HEK293 (cell line): ENCODE results near the gene MARVELD3.
"Not testable (repeated sequence)": the region's sequence is repeated elsewhere in the genome, so short reads cannot be mapped to it uniquely, and the experiment has no call there.

Experiments used
- CTCF ChIA-PET: fragments of 350-600 bp; formaldehyde crosslinking; extraction: SDS; loops from one replicate; lab custom pipeline; 2021; ENCODE audit warnings: antibody characterized with exemption; lab: Yijun Ruan, JAX
- POLR2A ChIA-PET: fragments of 300-600 bp; formaldehyde crosslinking; extraction: SDS; loops from one replicate; lab custom pipeline; 2020; ENCODE audit warnings: antibody characterized with exemption, inconsistent platforms; lab: Yijun Ruan, JAX
- H3K27ac ChIP-seq: fragments of 200-500 bp; sonication (Bioruptor generic); 2 replicates; pipeline ENCODE4 v1.5.1; 2014; ENCODE audit warnings: low read depth, low read length, control low read depth, inconsistent platforms; ENCODE audit errors: extremely low read depth
- H3K36me3 ChIP-seq, 2 experiments: fragments of 200-500 bp in 1 of 2; sonication (Bioruptor generic) in 1 of 2; 1 replicate in 1 of 2; 2 replicates in 1 of 2; pipeline ENCODE4 v1.5.1; 2014 to 2017; ENCODE audit warnings: inconsistent platforms in 2 of 2, low read length in 2 of 2; ENCODE audit not compliant: control insufficient read depth in 2 of 2, insufficient read depth in 1 of 2
- H3K4me1 ChIP-seq: fragments of 200-500 bp; sonication (Bioruptor generic); 2 replicates; pipeline ENCODE4 v1.5.1; 2014; ENCODE audit warnings: mild to moderate bottlenecking, low read length, inconsistent platforms; ENCODE audit not compliant: control insufficient read depth, insufficient read depth
- H3K4me3 ChIP-seq: 2 replicates; pipeline ENCODE4 v1.5.1; 2011; ENCODE audit warnings: low read depth, mild to moderate bottlenecking, control low read depth, low read length, moderate library complexity
- H3K9me3 ChIP-seq: fragments of 200-500 bp; sonication (Bioruptor generic); 2 replicates; pipeline ENCODE4 v1.5.1; 2014; ENCODE audit warnings: low read depth, low read length, inconsistent platforms; ENCODE audit not compliant: control insufficient read depth, insufficient read depth
- GLI4 ChIP-seq: fragments of 450-650 bp; formaldehyde crosslinking; IDR thresholded peaks from 2 replicates; pipeline ENCODE4 v1.5.1; 2016; ENCODE audit warnings: missing biosample characterization, missing genetic modification characterization
- HOXD13 ChIP-seq: sonication (generic); formaldehyde crosslinking; IDR thresholded peaks from 2 replicates; pipeline ENCODE4 v1.8.0; 2022; ENCODE audit warnings: missing genetic modification reagents, borderline replicate concordance
- SALL2 ChIP-seq: fragments of 450-650 bp; formaldehyde crosslinking; IDR thresholded peaks from 2 replicates; pipeline ENCODE4 v1.5.0; 2017; ENCODE audit warnings: missing biosample characterization, mild to moderate bottlenecking, missing genetic modification characterization, borderline replicate concordance
- ZNF155 ChIP-seq: fragments of 450-650 bp; formaldehyde crosslinking; IDR thresholded peaks from 2 replicates; pipeline ENCODE4 v1.5.1; 2016; ENCODE audit warnings: missing biosample characterization, missing genetic modification characterization
- ZNF169 ChIP-seq: fragments of 450-650 bp; formaldehyde crosslinking; IDR thresholded peaks from 2 replicates; pipeline ENCODE4 v1.5.1; 2016; ENCODE audit warnings: missing biosample characterization, missing genetic modification characterization
- ZNF175 ChIP-seq: fragments of 450-650 bp; formaldehyde crosslinking; IDR thresholded peaks from 2 replicates; pipeline ENCODE4 v1.5.1; 2016; ENCODE audit warnings: missing biosample characterization, missing genetic modification characterization
- ZNF221 ChIP-seq: fragments of 450-650 bp; formaldehyde crosslinking; IDR thresholded peaks from 2 replicates; pipeline ENCODE4 v1.5.1; 2017; ENCODE audit warnings: missing biosample characterization, missing genetic modification characterization, borderline replicate concordance
- ZNF274 ChIP-seq, 2 experiments: fragments of 200-500 bp in 1 of 2; fragments of 450-650 bp in 1 of 2; sonication (Bioruptor generic) in 1 of 2; formaldehyde crosslinking in 1 of 2; IDR thresholded peaks; 2 replicates each; pipeline versions ENCODE4 v1.5.1 to v1.6.1; 2014 to 2016; ENCODE audit warnings: borderline replicate concordance in 1 of 2, inconsistent platforms in 1 of 2, low read length in 1 of 2, missing biosample characterization in 1 of 2, missing genetic modification characterization in 1 of 2
- ZNF366 ChIP-seq: fragments of 450-650 bp; formaldehyde crosslinking; conservative IDR thresholded peaks from 2 replicates; pipeline ENCODE4 v1.5.1; 2016; ENCODE audit warnings: missing biosample characterization, missing genetic modification characterization
- ZNF48 ChIP-seq: fragments of 450-650 bp; formaldehyde crosslinking; IDR thresholded peaks from 2 replicates; pipeline ENCODE4 v1.5.1; 2016; ENCODE audit warnings: missing biosample characterization, missing genetic modification characterization
- ZNF501 ChIP-seq: fragments of 450-650 bp; formaldehyde crosslinking; IDR thresholded peaks from 2 replicates; pipeline ENCODE4 v1.5.1; 2016; ENCODE audit warnings: missing biosample characterization, missing genetic modification characterization
- ZNF510 ChIP-seq: fragments of 450-650 bp; formaldehyde crosslinking; IDR thresholded peaks from 2 replicates; pipeline ENCODE4 v1.5.1; 2018; ENCODE audit warnings: mild to moderate bottlenecking, missing genetic modification characterization, missing biosample characterization; ENCODE audit not compliant: insufficient replicate concordance
- ZNF548 ChIP-seq: fragments of 450-650 bp; formaldehyde crosslinking; IDR thresholded peaks from 2 replicates; pipeline ENCODE4 v1.5.1; 2016; ENCODE audit warnings: missing biosample characterization, missing genetic modification characterization
- ZNF560 ChIP-seq: fragments of 450-650 bp; formaldehyde crosslinking; IDR thresholded peaks from 2 replicates; pipeline ENCODE4 v1.5.1; 2017; ENCODE audit warnings: missing biosample characterization, missing genetic modification characterization, borderline replicate concordance
- ZNF623 ChIP-seq: fragments of 450-650 bp; formaldehyde crosslinking; IDR thresholded peaks from 2 replicates; pipeline ENCODE4 v1.5.1; 2016; ENCODE audit warnings: missing biosample characterization, missing genetic modification characterization
- ZNF747 ChIP-seq: fragments of 450-650 bp; formaldehyde crosslinking; IDR thresholded peaks from 2 replicates; pipeline ENCODE4 v1.5.1; 2016; ENCODE audit warnings: missing biosample characterization, missing genetic modification characterization
- ZXDB ChIP-seq: fragments of 450-650 bp; formaldehyde crosslinking; IDR thresholded peaks from 2 replicates; pipeline ENCODE4 v1.5.1; 2016; ENCODE audit warnings: missing biosample characterization, missing genetic modification characterization
- TF ChIP-seq, protein P1 (sequence below): fragments of 450-650 bp; formaldehyde crosslinking; IDR thresholded peaks from 2 replicates; pipeline ENCODE4 v1.5.1; 2017; ENCODE audit warnings: missing biosample characterization, missing genetic modification characterization
- TF ChIP-seq, protein P2 (sequence below): fragments of 450-650 bp; formaldehyde crosslinking; IDR thresholded peaks from 2 replicates; pipeline ENCODE4 v1.5.1; 2016; ENCODE audit warnings: missing biosample characterization, missing genetic modification characterization

MARVELD3 gene

DNA sequence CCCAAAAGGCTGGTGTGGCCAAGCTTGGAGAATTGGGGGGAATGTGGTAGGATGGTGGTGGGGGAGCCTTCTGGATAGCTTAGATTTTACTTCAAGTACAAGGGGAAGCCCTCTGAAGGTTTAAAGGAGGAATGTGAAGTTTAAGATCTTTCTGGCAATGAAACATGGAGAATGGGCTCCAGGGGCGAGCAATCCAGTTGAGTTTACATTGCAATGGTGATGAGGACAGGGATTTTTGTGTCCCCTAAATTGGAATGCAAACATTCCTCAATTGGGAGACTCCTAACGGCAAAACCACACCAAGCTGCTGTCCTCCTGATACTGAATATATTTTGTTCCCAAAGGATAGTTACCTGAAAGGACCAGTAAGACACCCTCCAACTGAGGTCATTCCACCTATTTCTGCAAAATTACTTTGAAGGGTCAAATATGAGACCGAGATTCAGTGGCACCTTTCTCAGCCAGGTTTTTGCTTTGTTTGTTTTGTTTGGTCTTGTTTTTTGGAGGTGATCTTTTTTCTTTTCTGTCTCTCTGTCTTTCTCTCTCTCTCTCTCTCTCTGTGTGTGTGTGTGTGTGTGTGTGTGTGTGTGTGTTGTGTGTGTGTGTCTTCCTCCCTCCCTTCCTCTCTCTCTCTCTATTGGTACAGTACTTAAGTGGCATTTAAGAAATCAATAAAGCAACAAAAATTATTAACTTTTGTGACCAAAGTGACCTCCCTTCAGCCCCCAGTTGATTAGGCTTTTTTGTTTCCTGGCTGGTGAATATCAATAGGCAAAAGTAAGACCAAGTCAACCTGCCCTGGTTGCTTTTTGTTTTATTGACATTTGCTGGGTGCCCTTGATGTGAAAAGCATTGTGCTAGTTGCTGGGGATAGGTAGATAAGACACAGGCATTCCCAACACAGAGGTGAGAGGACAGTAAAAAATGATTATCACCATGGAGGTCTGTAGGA is 32.7 kb upstream of the MARVELD3 start:
- Histone ChIP-seq H3K4me3 (no peak overlapping the region), H3K9me3 (no peaks in the 10 kb centered on the region), H3K36me3 (no peaks in the 10 kb centered on the region), H3K4me1 (no peaks in the 10 kb centered on the region), H3K27ac (no peak overlapping the region)
- no peak for TF ChIP-seq ZNF175 (tag by site-specific recombination)
- TF ChIP-seq ZNF155 (tag by site-specific recombination): no peak
- TF ChIP-seq, protein P1, sequence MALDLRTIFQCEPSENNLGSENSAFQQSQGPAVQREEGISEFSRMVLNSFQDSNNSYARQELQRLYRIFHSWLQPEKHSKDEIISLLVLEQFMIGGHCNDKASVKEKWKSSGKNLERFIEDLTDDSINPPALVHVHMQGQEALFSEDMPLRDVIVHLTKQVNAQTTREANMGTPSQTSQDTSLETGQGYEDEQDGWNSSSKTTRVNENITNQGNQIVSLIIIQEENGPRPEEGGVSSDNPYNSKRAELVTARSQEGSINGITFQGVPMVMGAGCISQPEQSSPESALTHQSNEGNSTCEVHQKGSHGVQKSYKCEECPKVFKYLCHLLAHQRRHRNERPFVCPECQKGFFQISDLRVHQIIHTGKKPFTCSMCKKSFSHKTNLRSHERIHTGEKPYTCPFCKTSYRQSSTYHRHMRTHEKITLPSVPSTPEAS (tag by site-specific recombination): peak; percentile 72; the same call in 1 of the 2 replicates
- TF ChIP-seq SALL2 (tag by site-specific recombination): no peak
- no peak for TF ChIP-seq ZNF510 (tag by site-specific recombination)
- ChIA-PET CTCF (interaction anchor here (0.6 to 3.1 kb wide), 2 partner anchors 9 to 18 kb away, joined by 5 to 15 read pairs; no protein-coding TSS in a partner anchor), POLR2A (no interaction called here)

DNA sequence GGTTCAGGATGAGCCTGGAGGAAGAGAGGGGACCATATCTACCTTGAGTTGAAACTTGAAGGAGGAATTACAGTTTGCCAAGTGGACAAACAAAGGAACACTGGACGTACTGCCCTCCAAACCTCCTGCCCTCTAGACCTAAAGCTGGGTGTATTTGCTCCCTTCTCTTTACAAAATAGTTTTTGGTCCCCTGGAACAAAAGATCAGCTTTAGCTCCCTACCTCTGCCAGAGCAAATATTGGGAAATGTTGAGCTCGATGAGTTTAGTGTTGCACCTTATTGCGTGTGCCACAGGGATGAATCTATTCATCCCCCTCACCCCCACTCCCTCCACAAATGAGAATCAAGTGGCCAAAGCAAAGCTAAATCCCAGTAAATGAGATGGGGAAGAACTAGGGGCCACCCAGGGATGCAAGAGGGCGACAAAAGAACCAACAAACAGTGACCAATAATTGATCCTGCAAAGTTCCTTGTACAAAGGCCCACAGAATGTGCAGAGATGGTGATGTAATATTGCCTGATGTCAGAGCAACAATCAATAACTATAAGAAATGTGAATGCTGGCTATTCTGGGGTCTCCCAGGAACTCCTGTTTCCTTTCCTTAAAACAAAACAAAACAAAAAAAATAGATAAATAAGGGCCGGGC is 31.9 kb upstream of the MARVELD3 start:
- TF ChIP-seq ZNF366 (tag by site-specific recombination) (no peak), HOXD13 (peak; percentile 68; the same call in 1 of the 2 replicates)
- Histone ChIP-seq H3K27ac (no peak overlapping the region), H3K9me3 (no peaks in the 10 kb centered on the region), H3K36me3 (no peaks in the 10 kb centered on the region), H3K4me1 (no peaks in the 10 kb centered on the region), H3K4me3 (no peak overlapping the region)
- POLR2A ChIA-PET: no interaction called here
- CTCF ChIA-PET: interaction anchor here (0.7 to 3.1 kb wide), 2 partner anchors 17 to 39 kb away, joined by 3 to 15 read pairs; no protein-coding TSS in a partner anchor

DNA sequence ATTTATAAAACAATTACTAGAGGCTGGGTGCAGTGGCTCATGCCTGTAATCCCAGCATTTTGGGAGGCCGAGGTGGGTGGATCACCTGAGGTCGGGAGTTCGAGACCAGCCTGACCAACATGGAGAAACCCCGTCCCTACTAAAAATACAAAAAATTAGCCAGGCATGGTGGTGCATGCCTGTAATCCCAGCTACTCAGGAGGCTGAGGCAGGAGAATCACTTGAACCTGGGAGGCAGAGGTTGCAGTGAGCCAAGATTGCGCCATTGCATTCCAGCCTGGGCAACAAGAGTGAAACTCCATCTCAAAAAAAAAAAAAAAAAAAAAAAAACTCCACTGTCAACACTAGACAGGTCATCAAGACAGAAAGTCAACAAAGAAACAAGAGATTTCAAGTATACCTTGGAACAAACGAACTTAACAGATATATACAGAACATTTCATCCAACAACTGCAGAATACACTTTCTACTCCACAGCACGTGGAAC is 30.6 kb upstream of the MARVELD3 start:
- CTCF ChIA-PET, H3K27ac ChIP-seq, H3K9me3 ChIP-seq, H3K4me3 ChIP-seq, H3K4me1 ChIP-seq, POLR2A ChIA-PET, H3K36me3 ChIP-seq: not testable (repeated sequence)

- H3K36me3 ChIP-seq, POLR2A ChIA-PET, H3K9me3 ChIP-seq, H3K4me3 ChIP-seq, H3K27ac ChIP-seq, H3K4me1 ChIP-seq: not testable (repeated sequence)
- CTCF ChIA-PET: interaction anchor here (2.6 kb wide), 1 partner anchor 12 kb away, joined by 17 read pairs; no protein-coding TSS in a partner anchor
Observed at GRCh38 chr16:71598426-71598825, 27.6 kb upstream of the MARVELD3 start.

DNA sequence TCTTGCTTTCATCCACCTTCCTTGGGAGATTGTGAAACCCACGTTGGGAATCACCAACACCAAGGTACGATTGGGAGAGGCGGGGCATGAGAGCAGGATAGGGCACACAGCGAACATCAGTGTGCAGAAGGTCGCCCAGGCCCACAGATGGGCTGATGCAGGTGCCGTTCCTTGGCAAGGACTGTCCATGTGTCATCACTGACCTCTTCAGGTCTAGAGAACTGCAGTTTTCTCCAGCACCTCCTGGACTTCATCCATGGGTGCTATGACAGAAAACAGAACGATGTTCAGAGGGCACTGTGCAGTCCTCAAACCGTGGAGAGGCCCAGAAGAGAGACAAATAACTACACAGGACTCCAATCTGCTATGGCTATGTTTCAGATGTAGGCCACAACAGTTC is 25.2 kb upstream of the MARVELD3 start:
- ChIA-PET CTCF (interaction anchor here (2.6 kb wide), 1 partner anchor 10 kb away, joined by 17 read pairs; no protein-coding TSS in a partner anchor), POLR2A (no interaction called here)
- H3K4me1 ChIP-seq: no peaks in the 10 kb centered on the region
- H3K36me3 ChIP-seq: no peaks in the 10 kb centered on the region
- H3K4me3 ChIP-seq: no peak overlapping the region
- no peaks in the 10 kb centered on the region for H3K9me3 ChIP-seq
- no peak overlapping the region for H3K27ac ChIP-seq
- no peak for TF ChIP-seq ZNF274 (IDR thresholded peaks at IDR 0.05; ENCODE audit: low read length)
- no peak for TF ChIP-seq ZNF274 (tag by site-specific recombination; IDR thresholded peaks at IDR 0.05; ENCODE audit: borderline replicate concordance)
- TF ChIP-seq ZNF501 (tag by site-specific recombination): no peak
- TF ChIP-seq ZNF623 (tag by site-specific recombination): no peak
- no peak for TF ChIP-seq ZNF548 (tag by site-specific recombination)
- TF ChIP-seq ZNF48 (tag by site-specific recombination): no peak
- TF ChIP-seq ZNF169 (tag by site-specific recombination): no peak
- TF ChIP-seq, protein P2, sequence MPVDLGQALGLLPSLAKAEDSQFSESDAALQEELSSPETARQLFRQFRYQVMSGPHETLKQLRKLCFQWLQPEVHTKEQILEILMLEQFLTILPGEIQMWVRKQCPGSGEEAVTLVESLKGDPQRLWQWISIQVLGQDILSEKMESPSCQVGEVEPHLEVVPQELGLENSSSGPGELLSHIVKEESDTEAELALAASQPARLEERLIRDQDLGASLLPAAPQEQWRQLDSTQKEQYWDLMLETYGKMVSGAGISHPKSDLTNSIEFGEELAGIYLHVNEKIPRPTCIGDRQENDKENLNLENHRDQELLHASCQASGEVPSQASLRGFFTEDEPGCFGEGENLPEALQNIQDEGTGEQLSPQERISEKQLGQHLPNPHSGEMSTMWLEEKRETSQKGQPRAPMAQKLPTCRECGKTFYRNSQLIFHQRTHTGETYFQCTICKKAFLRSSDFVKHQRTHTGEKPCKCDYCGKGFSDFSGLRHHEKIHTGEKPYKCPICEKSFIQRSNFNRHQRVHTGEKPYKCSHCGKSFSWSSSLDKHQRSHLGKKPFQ: no peak
- no peak for TF ChIP-seq GLI4
- no peak for TF ChIP-seq ZNF560 (tag by site-specific recombination)
- TF ChIP-seq ZXDB: no peak
- no peak for TF ChIP-seq ZNF221
- TF ChIP-seq ZNF747 (tag by site-specific recombination): no peak
